SJSA1 (cell line): ENCODE results near the gene MYO1D. TPM values are rescaled to one million over a fixed set of nuclear protein-coding genes. Genes with fewer than 3 reads are reported as not detected.
"Not testable (repeated sequence)": the region's sequence is repeated elsewhere in the genome, so short reads cannot be mapped to it uniquely, and the experiment has no call there.

Source experiments
- DNase-seq, 2 experiments: peaks; one replicate each; pipeline ENCODE4 v3.0.0-alpha.2; 2015 to 2020; ENCODE audit warnings: low spot score in 2 of 2, low read depth in 1 of 2
- H3K27ac ChIP-seq: fragments of 250-450 bp; sonication (Bioruptor Pico); 2 replicates; pipeline ENCODE4 v1.5.1; 2020; ENCODE audit warnings: mild to moderate bottlenecking, moderate library complexity
- H3K27me3 ChIP-seq: fragments of 250-450 bp; sonication (Bioruptor Pico); replicated peaks from 2 replicates; pipeline ENCODE4 v1.5.1; 2020; ENCODE audit warnings: mild to moderate bottlenecking, moderate library complexity
- H3K36me3 ChIP-seq: fragments of 250-450 bp; sonication (Bioruptor Pico); 2 replicates; pipeline ENCODE4 v1.5.1; 2020; ENCODE audit warnings: mild to moderate bottlenecking
- H3K4me1 ChIP-seq: fragments of 250-450 bp; sonication (Bioruptor Pico); replicated peaks from 2 replicates; pipeline ENCODE4 v1.6.1; 2021; ENCODE audit warnings: mild to moderate bottlenecking
- H3K4me3 ChIP-seq: fragments of 250-450 bp; sonication (Bioruptor Pico); 2 replicates; pipeline ENCODE4 v1.5.1; 2020; ENCODE audit warnings: mild to moderate bottlenecking
- H3K9me3 ChIP-seq: fragments of 250-450 bp; sonication (Bioruptor Pico); replicated peaks from 2 replicates; pipeline ENCODE4 v1.5.1; 2020; ENCODE audit warnings: mild to moderate bottlenecking
- total RNA-seq: library from RNA; depleted of rRNA; stranded (reverse); fragments of >200 nt; shearing (Covaris generic); gene quantifications from 2 replicates; pipeline ENCODE4 v1.2.3, GENCODE V29; 2014

The MYO1D gene
- total RNA-seq, 1 experiment from 2014 or later = 1.1 TPM

- Histone ChIP-seq H3K27ac (no peak overlapping the region), H3K4me1 (peaks cover 9% of the 10 kb centered on the region), H3K36me3 (no peaks in the 10 kb centered on the region), H3K27me3 (no peaks in the 10 kb centered on the region; the same call in 1 of the 2 replicates), H3K4me3 (no peak overlapping the region), H3K9me3 (no peaks in the 10 kb centered on the region)
- peak; percentile 45 to 57 for DNase-seq
Observed at GRCh38 chr17:32909787-32910369, 33.0 kb upstream of the MYO1D start.

GRCh38 chr17:32907583-32907982, 30.7 kb upstream of the MYO1D start:
- H3K27me3 ChIP-seq = no peaks in the 10 kb centered on the region; the same call in 1 of the 2 replicates
- no peaks in the 10 kb centered on the region for H3K36me3 ChIP-seq
- H3K27ac ChIP-seq = no peak overlapping the region
- H3K9me3 ChIP-seq = no peaks in the 10 kb centered on the region
- DNase-seq = no peak
- peaks cover 9% of the 10 kb centered on the region for H3K4me1 ChIP-seq
- no peak overlapping the region for H3K4me3 ChIP-seq

- H3K27ac ChIP-seq = no peak overlapping the region
- no peak for DNase-seq
- H3K36me3 ChIP-seq = no peaks in the 10 kb centered on the region
- H3K9me3 ChIP-seq = no peaks in the 10 kb centered on the region
- no peak overlapping the region for H3K4me3 ChIP-seq
- peaks cover under 1% of the 10 kb centered on the region; the same call in 1 of the 2 replicates for H3K4me1 ChIP-seq
- no peaks in the 10 kb centered on the region; the same call in 1 of the 2 replicates for H3K27me3 ChIP-seq
Observed at GRCh38 chr17:32904891-32905290, 28.0 kb upstream of the MYO1D start.

- Histone ChIP-seq H3K27me3 (peaks cover 5% of the 10 kb centered on the region; the same call in 1 of the 2 replicates), H3K9me3 (no peaks in the 10 kb centered on the region), H3K4me1 (no peaks in the 10 kb centered on the region), H3K4me3 (no peak overlapping the region), H3K36me3 (no peaks in the 10 kb centered on the region), H3K27ac (no peak overlapping the region)
- DNase-seq = no peak
Observed at GRCh38 chr17:32903774-32904673, 27.1 kb upstream of the MYO1D start.

- H3K9me3 ChIP-seq = no peaks in the 10 kb centered on the region
- no peaks in the 10 kb centered on the region for H3K36me3 ChIP-seq
- no peak overlapping the region for H3K27ac ChIP-seq
- no peak for DNase-seq
- H3K27me3 ChIP-seq = peaks cover 5% of the 10 kb centered on the region; the same call in 1 of the 2 replicates
- no peak overlapping the region for H3K4me3 ChIP-seq
- no peaks in the 10 kb centered on the region for H3K4me1 ChIP-seq
Observed at GRCh38 chr17:32901743-32902142, 24.8 kb upstream of the MYO1D start.

- no peak for DNase-seq
- H3K27me3 ChIP-seq = peaks cover 5% of the 10 kb centered on the region; the same call in 1 of the 2 replicates
- no peak overlapping the region for H3K27ac ChIP-seq
- H3K36me3 ChIP-seq = no peaks in the 10 kb centered on the region
- H3K9me3 ChIP-seq = no peaks in the 10 kb centered on the region
- H3K4me3 ChIP-seq = no peak overlapping the region
- no peaks in the 10 kb centered on the region for H3K4me1 ChIP-seq
Observed at GRCh38 chr17:32899236-32900013, 22.5 kb upstream of the MYO1D start.

- Histone ChIP-seq H3K9me3 (no peaks in the 10 kb centered on the region), H3K36me3 (no peaks in the 10 kb centered on the region), H3K27me3 (peaks cover 5% of the 10 kb centered on the region; the same call in 1 of the 2 replicates), H3K27ac (no peak overlapping the region), H3K4me1 (no peaks in the 10 kb centered on the region), H3K4me3 (no peak overlapping the region)
- DNase-seq = no peak
Observed at GRCh38 chr17:32896647-32897258, 19.8 kb upstream of the MYO1D start.

GRCh38 chr17:32894245-32894644, 17.3 kb upstream of the MYO1D start:
- Histone ChIP-seq H3K27ac (no peak overlapping the region), H3K36me3 (no peaks in the 10 kb centered on the region), H3K27me3 (no peaks in the 10 kb centered on the region), H3K4me3 (no peak overlapping the region), H3K9me3 (no peaks in the 10 kb centered on the region), H3K4me1 (no peaks in the 10 kb centered on the region)
- no peak for DNase-seq

- DNase-seq, H3K4me1 ChIP-seq, H3K27me3 ChIP-seq, H3K4me3 ChIP-seq, H3K36me3 ChIP-seq, H3K9me3 ChIP-seq, H3K27ac ChIP-seq: not testable (repeated sequence)
Observed at GRCh38 chr17:32887410-32887809, 10.5 kb upstream of the MYO1D start.

- not testable (repeated sequence) for H3K36me3 ChIP-seq, H3K27ac ChIP-seq, H3K27me3 ChIP-seq, H3K4me3 ChIP-seq, DNase-seq, H3K9me3 ChIP-seq, H3K4me1 ChIP-seq
Observed at GRCh38 chr17:32886951-32887350, 10.0 kb upstream of the MYO1D start.

- Histone ChIP-seq H3K27ac (no peak overlapping the region), H3K36me3 (no peaks in the 10 kb centered on the region), H3K4me3 (no peak overlapping the region), H3K4me1 (peaks cover under 1% of the 10 kb centered on the region), H3K27me3 (peaks cover 8% of the 10 kb centered on the region; the same call in 1 of the 2 replicates), H3K9me3 (no peaks in the 10 kb centered on the region)
- no peak for DNase-seq
Observed at GRCh38 chr17:32882734-32883133, 5.8 kb upstream of the MYO1D start.

GRCh38 chr17:32882029-32882428, 5.1 kb upstream of the MYO1D start:
- Histone ChIP-seq H3K4me3 (no peak overlapping the region), H3K27me3 (peaks cover 8% of the 10 kb centered on the region; the same call in 1 of the 2 replicates), H3K27ac (no peak overlapping the region), H3K4me1 (peaks cover 7% of the 10 kb centered on the region), H3K9me3 (no peaks in the 10 kb centered on the region), H3K36me3 (no peaks in the 10 kb centered on the region)
- no peak for DNase-seq

- Histone ChIP-seq H3K27ac (no peak overlapping the region), H3K27me3 (peaks cover 16% of the 10 kb centered on the region), H3K9me3 (no peaks in the 10 kb centered on the region), H3K4me3 (no peak overlapping the region), H3K4me1 (peaks cover 16% of the 10 kb centered on the region), H3K36me3 (no peaks in the 10 kb centered on the region; the same call in 1 of the 2 replicates)
- no peak for DNase-seq
Observed at GRCh38 chr17:32880671-32881453, 3.9 kb upstream of the MYO1D start.
